Putamen (tissue), 1 donor: Measurements from ENCODE around the gene XKR7.

ENCODE experiments used
- DNase-seq: peaks from one replicate; pipeline ENCODE4 v3.0.0-alpha.2; 2016; ENCODE audit warnings: low spot score

Gene XKR7

DNA sequence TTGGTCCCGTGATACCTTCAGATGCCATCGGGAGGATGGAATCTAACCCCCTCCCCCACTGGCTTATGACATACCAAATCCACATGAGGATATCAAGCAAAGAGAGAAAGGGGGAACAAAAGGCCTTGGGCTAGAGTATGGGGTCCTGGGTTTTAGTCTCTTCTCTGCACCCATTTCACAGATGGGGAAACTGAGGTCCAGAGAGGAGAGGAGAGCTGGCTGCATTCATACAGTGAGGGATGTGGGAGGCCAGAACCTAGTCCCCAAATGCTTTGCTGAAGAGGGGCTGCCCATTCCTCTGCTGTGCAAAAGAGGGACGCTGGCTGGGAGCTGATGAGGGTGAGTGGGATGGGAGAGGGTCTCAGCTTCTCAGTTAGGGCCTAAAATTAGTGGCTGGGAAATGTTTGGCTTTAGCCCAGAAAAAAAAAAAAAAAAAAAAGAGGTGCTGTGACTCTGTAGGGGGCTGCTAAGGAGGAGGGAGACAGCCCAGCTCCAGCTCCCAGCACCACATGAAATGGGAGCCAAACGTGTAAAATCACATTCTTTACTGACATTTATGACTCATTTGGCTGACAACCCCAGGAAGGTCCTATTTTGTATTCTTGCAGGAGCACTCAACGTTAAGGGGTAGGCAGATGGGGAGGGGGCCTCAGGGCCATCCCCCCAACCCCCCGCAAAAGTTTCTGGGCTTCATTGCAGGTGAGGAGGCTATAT is 11.9 kb downstream of the XKR7 start:
- no peak for DNase-seq

DNA sequence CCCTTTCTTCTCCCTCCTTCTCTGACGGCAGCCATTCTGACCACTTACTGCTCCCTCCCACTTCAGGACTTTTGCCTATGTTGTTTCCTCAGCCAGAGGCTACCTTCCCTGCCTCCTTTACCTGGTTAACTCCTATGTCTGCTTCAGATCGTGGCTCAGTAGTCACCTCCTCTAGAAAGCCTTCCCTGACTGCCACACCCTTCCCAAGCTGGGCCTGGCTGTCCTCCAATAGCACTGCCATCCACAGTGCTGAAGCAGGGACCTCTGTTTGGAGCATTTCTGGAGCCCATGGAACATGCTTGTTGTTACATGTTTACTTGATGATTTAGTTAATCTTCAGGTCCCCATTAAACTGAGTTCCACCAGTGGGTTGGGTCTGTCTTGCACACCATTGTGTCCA is 13.8 kb downstream of the XKR7 start:
- DNase-seq, result no peak

GRCh38 chr20:31984981-31985471 is 17.1 kb downstream of the XKR7 start:
- no peak for DNase-seq

DNA sequence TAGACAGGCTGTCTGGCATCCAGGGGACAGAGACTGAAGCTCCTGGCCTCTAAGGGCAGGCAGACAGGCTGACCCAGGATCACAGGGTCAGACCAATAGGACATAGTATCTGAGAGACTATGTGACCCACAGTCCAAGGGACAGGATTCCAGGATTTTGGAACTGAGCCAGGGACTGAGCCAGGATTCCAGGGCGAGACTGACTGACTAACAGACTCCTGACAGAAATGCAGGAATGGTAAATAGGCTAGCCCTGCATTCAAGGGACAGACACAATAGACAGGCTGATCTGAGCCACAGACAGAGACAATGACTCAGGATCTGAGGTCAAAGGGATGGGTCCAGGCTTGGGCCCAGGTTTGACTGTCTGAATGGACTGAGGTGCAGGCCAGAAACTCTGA is 19.8 kb downstream of the XKR7 start:
- DNase-seq, result no peak

DNA sequence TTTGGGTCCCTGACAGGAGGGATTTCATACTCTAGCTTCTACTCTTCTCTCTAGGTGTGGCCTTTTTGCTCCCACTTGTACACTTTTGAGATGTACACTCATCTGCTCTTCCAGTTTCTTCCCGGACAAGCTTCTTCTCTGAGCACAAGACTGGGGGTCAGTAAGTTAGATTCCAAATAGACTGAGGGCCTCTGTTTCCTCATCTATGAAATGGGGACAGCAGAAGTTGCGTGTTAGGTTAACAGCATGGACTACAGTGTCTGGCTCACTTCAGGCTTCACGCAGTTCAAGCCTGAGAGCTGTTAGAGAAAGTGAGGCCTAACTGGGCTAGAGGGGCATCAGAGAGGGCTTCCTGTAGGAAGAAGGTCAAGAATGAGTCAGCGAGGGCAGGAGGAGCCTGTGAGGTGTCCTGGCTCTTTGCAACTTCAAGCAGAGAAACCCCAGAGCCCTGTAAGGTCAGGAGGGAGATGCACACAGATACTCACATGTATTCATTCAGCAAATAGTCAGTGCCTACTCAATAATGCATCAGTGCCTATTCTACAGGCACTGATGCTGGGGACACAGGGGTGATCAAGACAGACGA is 20.6 kb downstream of the XKR7 start:
- DNase-seq, result no peak

DNA sequence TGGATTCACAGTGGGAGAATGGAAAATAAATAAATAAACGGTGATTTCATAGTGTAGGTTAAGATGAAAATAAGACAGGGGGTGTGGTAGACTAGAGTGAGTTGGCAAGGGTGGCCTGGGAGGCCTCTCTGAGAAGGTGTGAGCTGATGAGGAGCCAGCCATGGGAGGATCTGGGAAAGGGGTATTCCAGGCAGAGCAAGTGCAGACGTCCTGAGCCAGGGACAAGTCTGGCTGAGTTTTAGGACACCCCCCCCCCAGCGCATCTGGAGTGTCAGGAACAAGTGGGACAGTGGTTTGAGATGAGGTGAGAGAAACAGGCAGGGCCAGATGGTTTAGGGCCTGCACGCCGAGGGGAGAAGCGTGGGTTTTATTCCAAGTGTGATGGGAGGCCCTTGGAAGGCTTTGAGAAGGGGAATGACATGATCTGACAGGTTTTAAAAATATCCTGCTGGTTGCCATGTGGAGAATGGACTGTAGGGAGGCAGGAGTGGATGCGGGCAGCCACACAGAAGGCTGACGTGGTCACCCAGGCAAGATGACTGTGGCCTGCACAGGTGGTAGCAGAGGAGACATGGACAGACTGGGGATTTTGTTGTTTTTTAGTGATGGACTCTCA is 21.2 kb downstream of the XKR7 start:
- DNase-seq, result no peak

DNA sequence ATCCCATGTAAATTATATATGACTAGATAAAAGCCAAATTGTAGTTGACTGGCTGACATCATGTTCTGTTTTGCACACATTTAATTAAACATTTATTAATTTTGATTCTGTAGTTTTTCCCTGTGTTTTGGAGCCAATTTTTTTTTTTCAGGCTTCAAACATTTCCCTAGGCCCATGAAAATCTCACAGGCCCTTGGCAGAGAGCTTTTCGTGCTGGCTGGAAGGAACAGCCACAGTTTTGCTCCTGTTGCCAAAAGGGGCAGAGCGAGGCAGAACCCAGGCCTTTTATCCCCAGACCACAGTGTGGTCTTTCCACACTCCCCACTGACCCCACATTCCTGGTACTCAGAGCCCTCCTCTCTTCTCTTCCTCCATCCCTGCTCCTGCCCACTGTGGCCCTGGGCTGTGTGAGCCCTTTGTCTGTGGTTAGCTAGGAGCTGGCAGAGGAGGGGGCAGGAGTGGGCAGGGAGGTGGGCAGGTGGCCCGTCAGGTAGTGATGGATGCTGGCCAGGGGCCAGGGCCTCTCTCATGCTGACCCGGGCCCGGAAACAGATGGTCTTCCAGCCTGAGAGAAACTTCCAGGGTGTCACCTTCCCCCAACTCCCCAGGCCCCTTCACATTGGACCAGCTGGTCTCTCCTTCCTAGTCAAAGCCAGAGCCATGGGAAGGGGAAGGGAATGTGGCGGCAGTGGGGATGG is 22.8 kb downstream of the XKR7 start:
- no peak for DNase-seq

- no peak for DNase-seq
Observed at GRCh38 chr20:31991339-31991705, 23.4 kb downstream of the XKR7 start.

DNA sequence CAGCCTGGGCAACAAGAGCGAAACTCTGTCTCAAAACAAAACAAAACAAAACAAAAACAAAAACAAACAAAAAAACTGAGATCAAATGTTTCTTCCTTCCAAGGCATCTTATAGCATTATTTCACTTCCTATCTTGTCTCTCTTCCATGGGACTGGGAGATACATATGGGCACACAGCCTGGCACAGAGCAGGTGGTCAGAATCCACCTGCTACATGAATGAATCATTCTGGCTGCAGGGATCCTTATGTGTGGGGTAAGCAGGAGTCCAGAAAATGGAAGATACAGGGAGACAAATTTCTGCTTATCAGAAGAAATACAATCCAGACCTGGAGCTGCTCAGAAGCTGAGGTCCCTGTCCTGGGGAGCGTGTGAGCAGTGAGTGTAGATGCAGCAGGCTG is 24.1 kb downstream of the XKR7 start:
- DNase-seq, result no peak

DNA sequence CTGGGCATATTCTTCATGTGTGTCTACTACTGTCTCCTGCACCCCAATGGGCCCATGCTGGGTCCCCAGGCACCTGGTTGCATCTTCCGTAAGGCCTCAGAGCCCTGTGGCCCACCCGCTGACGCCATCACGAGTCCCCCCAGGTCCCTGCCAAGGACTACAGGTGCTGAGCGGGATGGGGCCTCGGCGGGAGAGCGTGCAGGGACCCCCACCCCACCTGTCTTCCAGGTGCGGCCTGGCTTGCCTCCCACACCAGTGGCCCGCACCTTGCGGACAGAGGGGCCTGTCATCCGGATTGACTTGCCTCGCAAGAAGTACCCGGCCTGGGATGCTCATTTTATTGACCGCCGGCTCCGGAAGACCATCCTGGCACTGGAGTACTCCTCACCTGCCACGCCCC is 29.0 kb downstream of the XKR7 start:
- DNase-seq, result no peak

- no peak for DNase-seq
Observed at GRCh38 chr20:31998246-31998645, 30.3 kb downstream of the XKR7 start.

DNA sequence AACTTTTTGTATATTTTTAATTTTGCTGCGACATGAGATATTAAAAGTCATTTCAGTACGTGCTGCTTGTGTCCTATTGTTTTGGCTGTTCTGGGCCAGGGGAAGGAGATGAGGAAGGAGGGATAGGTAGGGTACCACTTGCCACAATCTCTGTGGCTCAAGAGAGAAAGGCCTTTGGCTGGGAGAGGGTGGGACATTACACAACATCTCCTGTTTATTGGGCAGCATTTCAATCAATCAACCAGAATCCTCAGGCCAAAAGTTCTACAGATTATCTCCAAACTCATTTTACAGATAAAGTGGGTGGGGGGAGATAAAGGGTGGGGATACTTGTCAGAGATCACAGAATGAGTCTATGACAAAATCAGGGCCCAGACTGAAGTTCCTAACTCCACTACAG is 35.4 kb downstream of the XKR7 start:
- no peak for DNase-seq

DNA sequence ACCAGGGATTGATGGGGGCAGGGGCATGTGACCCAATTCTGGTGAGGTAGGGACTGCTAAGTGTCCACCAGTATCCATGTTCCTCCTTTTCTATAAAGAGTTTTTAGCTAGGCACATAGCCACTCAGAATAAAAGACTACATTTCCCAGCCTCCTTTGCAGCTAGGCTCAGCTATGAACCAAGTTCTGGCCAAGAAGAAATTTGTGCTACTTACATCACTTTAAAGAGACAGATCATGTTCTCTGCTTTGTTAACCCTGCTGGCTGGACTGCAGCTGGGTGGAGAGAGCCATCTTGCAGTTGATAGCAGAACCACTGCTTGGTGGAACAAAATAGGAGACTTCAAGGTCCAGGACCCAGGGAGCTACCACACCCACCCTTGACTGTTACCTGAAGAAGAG is 37.0 kb downstream of the XKR7 start:
- no peak for DNase-seq

DNA sequence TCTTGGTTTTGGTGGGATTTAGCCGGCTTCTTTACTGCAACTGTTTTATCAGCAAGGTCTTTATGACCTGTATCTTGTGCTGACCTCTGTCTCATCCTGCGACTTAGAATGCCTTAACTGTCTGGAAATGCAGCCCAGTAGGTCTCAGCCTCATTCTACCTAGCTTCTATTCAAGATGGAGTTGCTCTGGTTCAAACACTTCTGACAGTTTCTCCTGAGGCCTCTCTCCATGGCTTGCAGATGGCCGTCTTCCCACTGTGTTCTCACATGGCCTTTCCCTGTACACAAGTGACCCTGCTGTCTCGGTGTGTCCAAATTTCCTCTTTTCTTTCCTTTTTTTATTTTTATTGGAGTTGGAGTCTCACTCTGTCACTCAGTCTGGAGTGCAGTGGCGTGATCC is 38.1 kb downstream of the XKR7 start:
- DNase-seq, result no peak

DNA sequence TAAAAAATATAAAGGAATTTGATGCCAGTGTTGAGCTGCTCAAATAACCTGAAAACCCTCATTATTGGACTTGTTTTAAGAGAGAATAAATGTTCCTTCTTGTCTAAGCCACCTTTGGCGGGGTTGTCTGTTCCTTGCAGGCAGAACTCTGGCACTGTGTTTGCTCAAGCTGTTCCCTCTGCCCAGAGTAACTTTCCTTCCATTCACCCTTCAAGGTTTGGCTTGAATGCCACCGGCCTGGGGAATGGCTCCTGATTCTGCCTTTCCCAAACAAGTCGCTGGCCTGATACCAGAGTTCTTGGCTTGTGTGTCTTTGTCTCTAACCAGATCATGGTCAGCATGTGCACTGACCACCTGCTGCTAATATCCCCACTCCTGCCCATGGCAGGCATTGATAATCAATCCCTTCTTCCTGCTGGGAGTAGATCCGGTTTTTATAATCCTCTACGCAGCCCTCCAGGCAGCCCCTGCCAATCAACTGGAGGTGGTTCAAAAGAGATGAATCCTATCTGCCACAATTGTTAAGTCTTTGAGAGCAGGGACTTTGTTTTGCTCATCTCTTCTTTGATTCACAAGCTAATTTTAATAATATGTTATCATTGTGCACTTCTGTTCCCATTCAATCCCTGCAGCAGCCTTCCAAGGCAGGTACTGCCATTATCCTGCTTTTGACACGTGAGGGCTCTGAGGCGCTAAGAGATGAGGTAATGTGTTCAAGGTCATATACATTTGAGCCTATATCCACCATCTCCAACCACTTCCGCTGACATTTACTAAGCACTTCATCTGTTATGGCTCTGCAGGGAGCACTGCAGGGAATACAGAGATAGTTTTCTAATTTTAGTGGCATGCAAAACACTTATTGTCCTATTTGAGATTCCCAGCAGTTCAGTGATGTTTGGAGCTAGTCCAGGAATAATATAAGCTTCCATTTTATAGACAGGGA is 39.2 kb downstream of the XKR7 start:
- DNase-seq, result no peak

DNA sequence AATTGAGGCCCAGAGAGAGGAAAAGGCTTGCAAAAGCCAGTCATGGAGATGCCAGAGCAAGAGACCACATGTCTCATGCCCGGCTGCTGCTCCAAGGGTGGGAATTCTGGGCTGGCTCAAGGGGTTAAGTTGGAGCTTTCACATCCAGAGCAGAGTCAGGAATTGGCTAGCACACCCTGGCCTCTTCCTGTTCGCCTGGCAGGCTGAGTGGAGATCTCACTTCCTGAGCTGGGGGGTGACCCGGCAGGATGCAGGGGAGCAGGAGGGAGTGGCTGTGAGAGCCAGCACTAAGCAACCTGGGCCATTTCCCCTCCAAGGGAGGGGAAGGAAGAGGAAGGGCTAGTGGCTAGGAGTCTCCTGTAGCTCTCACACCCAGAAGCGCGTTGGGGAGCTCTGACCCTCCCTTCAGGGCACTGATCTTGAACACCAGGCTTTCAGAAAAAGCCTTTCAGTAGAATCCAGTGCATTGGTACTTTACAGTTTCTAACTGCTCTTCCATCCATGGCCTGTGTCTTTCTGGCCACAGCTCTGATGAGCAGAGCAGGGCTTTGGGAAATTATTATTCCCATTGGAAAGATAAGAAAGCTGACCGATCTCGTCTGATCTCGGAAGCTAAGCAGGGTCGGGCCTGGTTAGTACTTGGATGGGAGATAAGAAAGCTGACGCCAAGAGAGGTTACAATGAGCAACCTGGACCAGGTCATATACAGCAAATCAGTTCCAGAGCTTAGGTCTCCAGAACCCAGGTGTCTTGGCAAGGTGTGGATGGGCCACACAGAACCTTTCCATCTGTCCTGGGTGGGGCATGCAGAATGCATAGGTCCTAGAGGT is 40.1 kb downstream of the XKR7 start:
- no peak for DNase-seq

GRCh38 chr20:32009564-32009963 is 41.6 kb downstream of the XKR7 start:
- DNase-seq, result no peak

- DNase-seq, result no peak
Observed at GRCh38 chr20:32010101-32010500, 42.1 kb downstream of the XKR7 start, which contains the start of gene CCM2L. CCM2L (plus strand) TSS chr20:32010438; CDS start chr20:32010455, 17 bp downstream.

DNA sequence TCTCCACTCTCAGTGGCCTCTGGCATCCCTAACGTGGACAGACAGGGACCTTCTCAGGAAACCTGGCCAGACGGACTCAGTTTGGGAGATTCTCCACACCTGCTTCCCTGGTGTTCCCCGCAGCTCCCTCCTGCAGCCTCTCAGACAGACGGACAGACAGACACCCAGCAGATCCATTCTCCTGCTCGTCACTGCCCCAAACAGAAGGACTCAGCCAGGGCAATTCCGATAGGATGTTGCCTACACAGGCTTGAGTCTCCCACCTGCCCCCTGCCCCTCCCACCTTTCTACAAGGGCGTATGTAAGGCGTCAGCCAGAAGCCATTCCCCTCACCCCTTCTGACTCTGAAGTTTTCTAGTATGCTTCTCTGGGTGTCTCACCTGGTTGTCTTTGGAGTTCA is 42.7 kb downstream of the XKR7 start:
- DNase-seq, result no peak

DNA sequence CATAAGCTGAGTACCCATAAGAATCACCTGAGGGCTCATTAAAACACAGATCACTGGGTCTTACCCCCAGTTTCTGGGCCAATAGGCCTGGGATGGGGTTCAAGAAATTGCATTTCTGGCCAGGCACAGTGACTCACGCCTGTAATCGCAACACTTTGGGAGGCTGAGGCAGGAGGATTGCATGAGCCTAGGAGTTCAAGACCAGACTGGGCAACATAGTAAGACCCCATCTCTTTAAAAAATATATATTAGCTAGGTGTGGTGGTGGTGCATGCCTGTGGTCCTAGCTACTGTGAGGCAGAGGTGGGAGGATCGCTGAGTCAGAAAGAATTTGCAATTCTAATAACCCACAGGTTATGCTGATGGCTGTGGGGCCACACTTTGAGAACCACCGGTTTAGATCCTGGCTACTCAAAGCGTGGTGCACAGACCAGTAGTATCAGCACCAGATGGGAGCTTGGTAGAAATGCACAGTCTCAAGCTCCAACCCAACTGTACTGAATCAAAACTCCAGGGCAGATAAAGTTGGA is 44.3 kb downstream of the XKR7 start:
- no peak for DNase-seq

DNA sequence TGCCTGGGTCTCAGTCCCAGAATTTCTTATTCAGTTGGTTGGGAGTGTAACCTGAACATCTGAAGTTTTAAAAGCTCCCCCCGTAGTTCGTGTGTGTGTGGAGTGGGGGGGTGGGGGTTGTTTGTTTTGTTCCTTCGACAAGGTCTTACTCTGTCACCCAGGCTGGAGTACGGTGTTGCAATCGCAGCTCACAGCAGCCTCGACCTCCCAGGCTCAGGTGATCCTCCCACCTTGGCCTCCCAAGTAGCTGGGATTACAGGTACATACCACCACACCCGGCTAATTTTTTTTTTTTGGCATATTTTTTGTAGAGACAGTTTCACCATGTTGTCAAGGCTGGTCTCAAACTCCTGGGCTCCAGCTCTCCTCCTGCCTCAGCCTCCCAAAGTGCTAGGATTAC is 45.4 kb downstream of the XKR7 start:
- no peak for DNase-seq
